SK-N-SH (cell line): ENCODE measurements around the gene CHST1.

Source experiments
- EP300 ChIP-seq, 2 experiments: IDR thresholded peaks; 2 replicates each; pipeline versions ENCODE4 v1.4.0 to v1.6.1; 2012; ENCODE audit warnings: borderline replicate concordance in 1 of 2, low read depth in 1 of 2, low read length in 1 of 2
- EZH2phosphoT487 ChIP-seq: fragments of 200-600 bp; sonication (generic); IDR thresholded peaks from 2 replicates; pipeline ENCODE4 v1.6.1; 2017; ENCODE audit warnings: low read depth, mixed run types, mild to moderate bottlenecking, antibody characterized with exemption, moderate library complexity, borderline replicate concordance
- RAD21 ChIP-seq: IDR thresholded peaks from 2 replicates; pipeline ENCODE4 v1.6.1; 2012; ENCODE audit warnings: mild to moderate bottlenecking, low read length
- RCOR1 ChIP-seq: fragments of 150-350 bp; IDR thresholded peaks from 2 replicates; pipeline ENCODE4 v1.6.1; 2017; ENCODE audit warnings: antibody characterized with exemption, low read length
- RFX5 ChIP-seq: IDR thresholded peaks from 2 replicates; pipeline ENCODE4 v1.6.1; 2012; ENCODE audit warnings: mild to moderate bottlenecking, improper control_type of control experiment, low read length
- SIN3A ChIP-seq: IDR thresholded peaks from 2 replicates; pipeline ENCODE4 v1.6.1; 2012; ENCODE audit warnings: low read depth, mild to moderate bottlenecking, low read length, moderate library complexity, borderline replicate concordance
- TAF1 ChIP-seq: IDR thresholded peaks from 2 replicates; pipeline ENCODE4 v1.6.1; 2012; ENCODE audit warnings: low read depth, mild to moderate bottlenecking, low read length, moderate library complexity, borderline replicate concordance
- YY1 ChIP-seq: IDR thresholded peaks from 2 replicates; pipeline ENCODE4 v1.4.0; 2012; ENCODE audit warnings: low read depth, mild to moderate bottlenecking
- TF ChIP-seq, protein P1 (sequence below): fragments of 200-600 bp; sonication (generic); IDR thresholded peaks from 2 replicates; pipeline ENCODE4 v1.6.1; 2017; ENCODE audit warnings: antibody characterized with exemption, mild to moderate bottlenecking, moderate library complexity
- TF ChIP-seq, protein P2 (sequence below): IDR thresholded peaks from 2 replicates; pipeline ENCODE4 v1.6.1; 2012; ENCODE audit warnings: mild to moderate bottlenecking, low read depth, low read length, moderate library complexity
- TF ChIP-seq, protein P3 (sequence below): IDR thresholded peaks from 2 replicates; pipeline ENCODE4 v1.4.0; 2012; ENCODE audit warnings: low read depth
- TF ChIP-seq, protein P4 (sequence below): IDR thresholded peaks from 2 replicates; pipeline ENCODE4 v1.4.0; 2012; ENCODE audit warnings: low read depth, borderline replicate concordance
- TF ChIP-seq, protein P5 (sequence below): IDR thresholded peaks from 2 replicates; pipeline ENCODE4 v1.4.0; 2012; ENCODE audit warnings: low read depth, borderline replicate concordance

DNA sequence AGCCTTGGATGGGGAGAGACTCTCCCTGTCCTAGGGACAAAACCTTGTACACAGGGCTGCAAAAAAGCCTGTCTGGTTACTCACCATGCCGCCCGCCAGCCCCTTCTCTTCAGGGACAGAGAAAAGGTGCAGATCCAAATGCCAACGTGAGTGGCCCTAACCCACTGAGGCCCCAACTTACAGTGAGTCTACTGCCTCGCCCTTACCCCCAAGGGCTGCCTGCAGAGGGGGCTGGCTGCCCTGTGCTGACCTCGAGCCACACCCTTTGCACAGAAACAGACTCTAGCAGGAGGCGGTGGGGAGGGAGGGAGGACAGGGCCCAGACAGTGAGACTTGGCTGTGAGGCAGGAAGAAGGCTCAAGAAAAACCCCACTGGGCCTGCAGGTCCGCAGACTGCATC is 13.6 kb upstream of the CHST1 start:
- no peak for TF ChIP-seq EZH2phosphoT487
- TF ChIP-seq, protein P1, sequence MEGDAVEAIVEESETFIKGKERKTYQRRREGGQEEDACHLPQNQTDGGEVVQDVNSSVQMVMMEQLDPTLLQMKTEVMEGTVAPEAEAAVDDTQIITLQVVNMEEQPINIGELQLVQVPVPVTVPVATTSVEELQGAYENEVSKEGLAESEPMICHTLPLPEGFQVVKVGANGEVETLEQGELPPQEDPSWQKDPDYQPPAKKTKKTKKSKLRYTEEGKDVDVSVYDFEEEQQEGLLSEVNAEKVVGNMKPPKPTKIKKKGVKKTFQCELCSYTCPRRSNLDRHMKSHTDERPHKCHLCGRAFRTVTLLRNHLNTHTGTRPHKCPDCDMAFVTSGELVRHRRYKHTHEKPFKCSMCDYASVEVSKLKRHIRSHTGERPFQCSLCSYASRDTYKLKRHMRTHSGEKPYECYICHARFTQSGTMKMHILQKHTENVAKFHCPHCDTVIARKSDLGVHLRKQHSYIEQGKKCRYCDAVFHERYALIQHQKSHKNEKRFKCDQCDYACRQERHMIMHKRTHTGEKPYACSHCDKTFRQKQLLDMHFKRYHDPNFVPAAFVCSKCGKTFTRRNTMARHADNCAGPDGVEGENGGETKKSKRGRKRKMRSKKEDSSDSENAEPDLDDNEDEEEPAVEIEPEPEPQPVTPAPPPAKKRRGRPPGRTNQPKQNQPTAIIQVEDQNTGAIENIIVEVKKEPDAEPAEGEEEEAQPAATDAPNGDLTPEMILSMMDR = no peak
- no peak for TF ChIP-seq RAD21
- TF ChIP-seq, protein P2, sequence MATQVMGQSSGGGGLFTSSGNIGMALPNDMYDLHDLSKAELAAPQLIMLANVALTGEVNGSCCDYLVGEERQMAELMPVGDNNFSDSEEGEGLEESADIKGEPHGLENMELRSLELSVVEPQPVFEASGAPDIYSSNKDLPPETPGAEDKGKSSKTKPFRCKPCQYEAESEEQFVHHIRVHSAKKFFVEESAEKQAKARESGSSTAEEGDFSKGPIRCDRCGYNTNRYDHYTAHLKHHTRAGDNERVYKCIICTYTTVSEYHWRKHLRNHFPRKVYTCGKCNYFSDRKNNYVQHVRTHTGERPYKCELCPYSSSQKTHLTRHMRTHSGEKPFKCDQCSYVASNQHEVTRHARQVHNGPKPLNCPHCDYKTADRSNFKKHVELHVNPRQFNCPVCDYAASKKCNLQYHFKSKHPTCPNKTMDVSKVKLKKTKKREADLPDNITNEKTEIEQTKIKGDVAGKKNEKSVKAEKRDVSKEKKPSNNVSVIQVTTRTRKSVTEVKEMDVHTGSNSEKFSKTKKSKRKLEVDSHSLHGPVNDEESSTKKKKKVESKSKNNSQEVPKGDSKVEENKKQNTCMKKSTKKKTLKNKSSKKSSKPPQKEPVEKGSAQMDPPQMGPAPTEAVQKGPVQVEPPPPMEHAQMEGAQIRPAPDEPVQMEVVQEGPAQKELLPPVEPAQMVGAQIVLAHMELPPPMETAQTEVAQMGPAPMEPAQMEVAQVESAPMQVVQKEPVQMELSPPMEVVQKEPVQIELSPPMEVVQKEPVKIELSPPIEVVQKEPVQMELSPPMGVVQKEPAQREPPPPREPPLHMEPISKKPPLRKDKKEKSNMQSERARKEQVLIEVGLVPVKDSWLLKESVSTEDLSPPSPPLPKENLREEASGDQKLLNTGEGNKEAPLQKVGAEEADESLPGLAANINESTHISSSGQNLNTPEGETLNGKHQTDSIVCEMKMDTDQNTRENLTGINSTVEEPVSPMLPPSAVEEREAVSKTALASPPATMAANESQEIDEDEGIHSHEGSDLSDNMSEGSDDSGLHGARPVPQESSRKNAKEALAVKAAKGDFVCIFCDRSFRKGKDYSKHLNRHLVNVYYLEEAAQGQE = no peak
- no peak for TF ChIP-seq TAF1
- no peak for TF ChIP-seq EP300 (IDR thresholded peaks at IDR 0.05; ENCODE audit: borderline replicate concordance in 1 of 2, low read depth in 1 of 2, low read length in 1 of 2)
- TF ChIP-seq YY1 = no peak
- TF ChIP-seq SIN3A = no peak
- TF ChIP-seq RFX5 = no peak
- TF ChIP-seq, protein P3, sequence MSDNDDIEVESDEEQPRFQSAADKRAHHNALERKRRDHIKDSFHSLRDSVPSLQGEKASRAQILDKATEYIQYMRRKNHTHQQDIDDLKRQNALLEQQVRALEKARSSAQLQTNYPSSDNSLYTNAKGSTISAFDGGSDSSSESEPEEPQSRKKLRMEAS = no peak
- TF ChIP-seq, protein P4, sequence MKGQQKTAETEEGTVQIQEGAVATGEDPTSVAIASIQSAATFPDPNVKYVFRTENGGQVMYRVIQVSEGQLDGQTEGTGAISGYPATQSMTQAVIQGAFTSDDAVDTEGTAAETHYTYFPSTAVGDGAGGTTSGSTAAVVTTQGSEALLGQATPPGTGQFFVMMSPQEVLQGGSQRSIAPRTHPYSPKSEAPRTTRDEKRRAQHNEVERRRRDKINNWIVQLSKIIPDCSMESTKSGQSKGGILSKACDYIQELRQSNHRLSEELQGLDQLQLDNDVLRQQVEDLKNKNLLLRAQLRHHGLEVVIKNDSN = no peak
- TF ChIP-seq, protein P5, sequence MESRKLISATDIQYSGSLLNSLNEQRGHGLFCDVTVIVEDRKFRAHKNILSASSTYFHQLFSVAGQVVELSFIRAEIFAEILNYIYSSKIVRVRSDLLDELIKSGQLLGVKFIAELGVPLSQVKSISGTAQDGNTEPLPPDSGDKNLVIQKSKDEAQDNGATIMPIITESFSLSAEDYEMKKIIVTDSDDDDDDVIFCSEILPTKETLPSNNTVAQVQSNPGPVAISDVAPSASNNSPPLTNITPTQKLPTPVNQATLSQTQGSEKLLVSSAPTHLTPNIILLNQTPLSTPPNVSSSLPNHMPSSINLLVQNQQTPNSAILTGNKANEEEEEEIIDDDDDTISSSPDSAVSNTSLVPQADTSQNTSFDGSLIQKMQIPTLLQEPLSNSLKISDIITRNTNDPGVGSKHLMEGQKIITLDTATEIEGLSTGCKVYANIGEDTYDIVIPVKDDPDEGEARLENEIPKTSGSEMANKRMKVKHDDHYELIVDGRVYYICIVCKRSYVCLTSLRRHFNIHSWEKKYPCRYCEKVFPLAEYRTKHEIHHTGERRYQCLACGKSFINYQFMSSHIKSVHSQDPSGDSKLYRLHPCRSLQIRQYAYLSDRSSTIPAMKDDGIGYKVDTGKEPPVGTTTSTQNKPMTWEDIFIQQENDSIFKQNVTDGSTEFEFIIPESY = no peak
- TF ChIP-seq RCOR1 = no peak
